Loucy (cell line): ENCODE measurements around the gene RAMACL.

ENCODE experiments used
- EZH2phosphoT487 ChIP-seq: fragments of 200-600 bp; IDR thresholded peaks from 2 replicates; pipeline ENCODE4 v1.6.1; 2018; ENCODE audit warnings: antibody characterized with exemption, mild to moderate bottlenecking, moderate library complexity, borderline replicate concordance
- TF ChIP-seq, protein P1 (sequence below): fragments of 200-600 bp; sonication (generic); conservative IDR thresholded peaks from 2 replicates; pipeline ENCODE4 v1.5.1; 2014; ENCODE audit warnings: mild to moderate bottlenecking, antibody characterized with exemption, low read length

DNA sequence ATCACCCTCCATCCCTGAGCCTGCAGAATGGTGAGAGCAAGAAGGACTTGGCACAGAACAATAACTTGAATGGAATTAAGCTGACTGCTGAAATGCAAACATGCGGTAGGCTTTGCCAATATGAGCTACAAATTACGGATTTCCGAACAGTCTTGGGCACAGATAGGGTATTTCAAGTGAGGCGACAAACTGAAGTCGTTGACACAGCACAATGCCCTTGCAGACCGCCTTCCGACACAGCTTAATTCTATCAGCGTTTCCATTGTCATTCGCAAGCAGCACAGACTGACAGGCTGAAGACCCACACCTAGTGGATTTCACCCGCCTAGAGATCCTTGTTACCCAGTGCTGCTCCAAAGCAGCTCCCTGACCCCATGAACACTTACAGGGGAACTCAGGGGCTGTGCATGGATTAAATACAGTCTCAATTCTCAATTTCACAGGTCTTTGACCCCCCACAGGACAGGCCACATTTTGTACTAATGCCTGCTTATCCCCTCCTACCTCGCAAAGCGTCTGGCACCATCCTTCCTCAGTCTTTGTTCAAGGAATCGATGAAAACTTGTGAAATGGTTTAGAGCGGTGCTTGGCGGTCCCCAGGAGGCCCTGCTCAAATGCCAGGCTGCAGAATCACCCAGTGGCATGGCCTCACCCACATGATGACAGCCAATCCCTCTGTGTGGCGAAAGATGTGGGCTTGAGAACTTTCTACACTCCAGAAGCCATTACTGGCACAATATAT, 34.6 kb downstream of the RAMACL start:
- TF ChIP-seq, protein P1, sequence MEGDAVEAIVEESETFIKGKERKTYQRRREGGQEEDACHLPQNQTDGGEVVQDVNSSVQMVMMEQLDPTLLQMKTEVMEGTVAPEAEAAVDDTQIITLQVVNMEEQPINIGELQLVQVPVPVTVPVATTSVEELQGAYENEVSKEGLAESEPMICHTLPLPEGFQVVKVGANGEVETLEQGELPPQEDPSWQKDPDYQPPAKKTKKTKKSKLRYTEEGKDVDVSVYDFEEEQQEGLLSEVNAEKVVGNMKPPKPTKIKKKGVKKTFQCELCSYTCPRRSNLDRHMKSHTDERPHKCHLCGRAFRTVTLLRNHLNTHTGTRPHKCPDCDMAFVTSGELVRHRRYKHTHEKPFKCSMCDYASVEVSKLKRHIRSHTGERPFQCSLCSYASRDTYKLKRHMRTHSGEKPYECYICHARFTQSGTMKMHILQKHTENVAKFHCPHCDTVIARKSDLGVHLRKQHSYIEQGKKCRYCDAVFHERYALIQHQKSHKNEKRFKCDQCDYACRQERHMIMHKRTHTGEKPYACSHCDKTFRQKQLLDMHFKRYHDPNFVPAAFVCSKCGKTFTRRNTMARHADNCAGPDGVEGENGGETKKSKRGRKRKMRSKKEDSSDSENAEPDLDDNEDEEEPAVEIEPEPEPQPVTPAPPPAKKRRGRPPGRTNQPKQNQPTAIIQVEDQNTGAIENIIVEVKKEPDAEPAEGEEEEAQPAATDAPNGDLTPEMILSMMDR: no peak
- no peak for TF ChIP-seq EZH2phosphoT487
